Heart left ventricle (tissue), 13 donors: Measurements from ENCODE around the gene GPR27.

Experiments
- CTCF ChIP-seq, 12 donors: fragments of 200-600 bp; sonication (generic) in 4 of 12; IDR thresholded peaks; one replicate each; pipeline versions ENCODE4 v1.5.0 to v1.8.0; 2018 to 2022; ENCODE audit warnings: antibody characterized with exemption in 12 of 12, mild to moderate bottlenecking in 5 of 12
- POLR2A ChIP-seq, 2 donors: fragments of 450-650 bp; IDR thresholded peaks; one replicate each; pipeline ENCODE4 v1.6.1; 2017; ENCODE audit warnings: antibody characterized with exemption in 2 of 2, mild to moderate bottlenecking in 2 of 2, moderate library complexity in 2 of 2
- donor health status: ischemic (EF 13 %, LVEDD 7.1; RV severe dilation, severe dysfunction).
- donor health status: DM: no; HTN: yes; CAD: no.
- donor health status: DM: no; HTN: no; CAD: no.
- donor health status: ischemic (EF 25% LVEDD 6.9; RV normal size, moderate dysfunction).
- donor health status: ischemic (EF 25% LVEDD 5.7; RV mildly dilated, moderate dysfunction).
- donor health status: ischemic (EF 35%, LVEDD 5.7; RV mildly dilated, moderate dysfunction).
- donor health status: nonischemic (EF 11% LVEDD 7.7; RV severe dilation, severe dysfunction).
- donor health status: DM: yes; HTN: yes; CAD: no.
- donor health status: PGD.
- donor health status: ischemic (EF 29% LVEDD 5.4; RV normal size, mild dysfunction).
- donor health status: nonischemic (EF 23%, LVEDD 6.1; RV moderate dilation, normal function).

GRCh38 chr3:71709908-71710511 lies 43.6 kb upstream of the GPR27 start:
- TF ChIP-seq CTCF (IDR thresholded peaks at IDR 0.05) (no peak), POLR2A (IDR thresholded peaks at IDR 0.05) (no peak)
